Coronary artery (tissue), 2 donors: Measurements from ENCODE around the gene HSD3B1.

Experiments used
- DNase-seq: peaks from one replicate; pipeline ENCODE4 v3.0.0-alpha.2; 2017; ENCODE audit warnings: low spot score
- H3K27ac ChIP-seq, 2 donors: fragments of 200-600 bp; sonication (generic); one replicate each; pipeline ENCODE4 v1.5.1; 2016 to 2019
- H3K4me3 ChIP-seq: fragments of 200-600 bp; sonication (generic); 2 replicates; pipeline ENCODE4 v1.5.1; 2016; ENCODE audit warnings: mild to moderate bottlenecking, moderate library complexity
- CTCF ChIP-seq: fragments of 200-600 bp; sonication (generic); IDR thresholded peaks from one replicate; pipeline ENCODE4 v1.5.1; 2019; ENCODE audit warnings: antibody characterized with exemption

HSD3B1 gene

GRCh38 chr1:119541389-119541788 lies 34.4 kb downstream of the HSD3B1 start:
- Histone ChIP-seq H3K27ac (no peak overlapping the region), H3K4me3 (no peak overlapping the region)
- DNase-seq: no peak
- no peak for TF ChIP-seq CTCF

- no peak for DNase-seq
- H3K27ac ChIP-seq: no peak overlapping the region
These were observed 35.5 kb downstream of the HSD3B1 start for GRCh38 chr1:119542492-119542946.

GRCh38 chr1:119544165-119544762 lies 37.3 kb downstream of the HSD3B1 start:
- DNase-seq: no peak
- TF ChIP-seq CTCF: no peak
- H3K4me3 ChIP-seq: no peak overlapping the region

More at GRCh38 chr1:119542492-119542946, 35.5 kb downstream of the HSD3B1 start:
- H3K4me3 ChIP-seq: no peak overlapping the region
- no peak for TF ChIP-seq CTCF

GRCh38 chr1:119546641-119547040 lies 39.6 kb downstream of the HSD3B1 start:
- no peak overlapping the region for H3K27ac ChIP-seq
- H3K4me3 ChIP-seq: no peak overlapping the region
- DNase-seq: no peak
- TF ChIP-seq CTCF: no peak

More at GRCh38 chr1:119544165-119544762, 37.3 kb downstream of the HSD3B1 start:
- no peak overlapping the region for H3K27ac ChIP-seq

GRCh38 chr1:119547306-119547705 lies 40.3 kb downstream of the HSD3B1 start:
- Histone ChIP-seq H3K27ac (no peak overlapping the region), H3K4me3 (no peak overlapping the region)
- no peak for TF ChIP-seq CTCF
- DNase-seq: no peak

GRCh38 chr1:119547805-119548204 lies 40.8 kb downstream of the HSD3B1 start:
- DNase-seq: no peak
- no peak for TF ChIP-seq CTCF
- H3K27ac ChIP-seq: no peak overlapping the region
- no peak overlapping the region for H3K4me3 ChIP-seq

- TF ChIP-seq CTCF: no peak
- DNase-seq: no peak
- H3K27ac ChIP-seq: no peak overlapping the region
- H3K4me3 ChIP-seq: no peak overlapping the region
These were observed 42.7 kb downstream of the HSD3B1 start for GRCh38 chr1:119549719-119550132.
